AG04449 (cell line): Measurements from ENCODE around the gene TIAL1.
A peak's percentile ranks its signal among the peaks of the same experiment; 100 is the strongest.

Source experiments
- CTCF ChIA-PET: fragments of 350-600 bp; formaldehyde crosslinking; extraction: SDS; loops from one replicate; lab custom pipeline; 2021; ENCODE audit warnings: antibody characterized with exemption; lab: Yijun Ruan, JAX
- POLR2A ChIA-PET: fragments of 400-600, 350-600 bp; formaldehyde crosslinking; extraction: SDS; loops from one replicate; lab custom pipeline; 2020; ENCODE audit warnings: antibody characterized with exemption, inconsistent platforms; lab: Yijun Ruan, JAX
- DNase-seq: peaks from one replicate; pipeline ENCODE4 v3.0.0-alpha.2; 2010; ENCODE audit warnings: low read depth, low spot score
- H3K4me3 ChIP-seq: 2 replicates; pipeline ENCODE4 v1.5.1; 2011; ENCODE audit warnings: low read depth, mild to moderate bottlenecking, control low read depth, low read length
- TF ChIP-seq, protein P1 (sequence below): IDR thresholded peaks from one replicate; pipeline ENCODE4 v1.5.1; 2011; ENCODE audit warnings: mild to moderate bottlenecking, moderate library complexity, low read length, control low read depth, inconsistent platforms; ENCODE audit not compliant: insufficient read depth; ENCODE audit errors: missing control alignments

The TIAL1 gene

DNA sequence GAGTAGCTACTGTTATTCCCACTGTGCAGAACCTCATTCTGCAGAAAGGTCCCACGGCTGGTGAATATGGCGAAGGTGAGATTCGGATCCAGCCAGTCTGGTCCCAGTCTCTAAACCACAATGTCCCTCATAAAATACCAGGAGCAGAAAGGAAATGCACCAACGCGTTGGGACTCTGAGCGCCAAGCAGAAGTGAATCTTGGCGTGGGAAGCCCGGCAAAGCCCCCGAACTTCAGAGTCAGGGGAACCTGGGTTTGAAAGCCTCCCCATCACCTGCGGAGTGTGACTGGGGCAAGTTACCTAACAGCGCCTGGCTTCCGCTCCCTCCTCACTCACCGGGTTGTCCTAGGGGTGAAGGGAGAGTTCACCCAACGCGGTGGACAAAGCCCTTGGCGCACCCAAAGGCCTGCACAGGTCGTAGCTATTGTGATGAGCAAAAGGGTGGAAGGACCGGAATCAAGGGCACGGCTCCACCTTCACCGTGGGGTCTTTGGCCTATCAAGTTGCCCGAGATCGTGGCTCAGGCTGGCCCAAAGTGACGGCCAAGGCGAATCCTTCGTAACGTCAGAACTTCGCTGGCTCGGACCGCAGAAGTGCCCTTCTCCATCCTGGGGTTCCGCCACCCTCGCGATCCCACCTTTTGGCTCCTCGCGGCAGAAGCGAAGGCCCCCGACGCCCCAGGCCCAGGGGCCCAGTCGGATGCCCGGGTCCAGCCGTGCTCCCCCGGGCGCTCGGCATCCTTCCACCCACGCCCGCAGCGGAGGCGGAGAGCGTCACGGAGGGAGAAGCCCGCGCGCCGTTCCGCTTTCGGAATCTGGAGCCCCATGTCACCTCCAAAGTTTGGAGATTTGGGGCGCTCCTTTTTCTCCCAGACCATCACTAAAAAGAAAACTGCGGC, 55.1 kb downstream of the TIAL1 start:
- ChIA-PET CTCF (interaction anchor here (1.6 to 9.3 kb wide), 9 partner anchors 8 to 341 kb away, joined by 3 to 117 read pairs (median 13); partner anchors contain the start of gene GRK5), POLR2A (interaction anchor here (0.6 to 1.9 kb wide), 16 partner anchors 11 to 342 kb away, joined by 3 to 11 read pairs (median 4); partner anchors contain the start of genes BAG3 and TIAL1)
- TF ChIP-seq, protein P1, sequence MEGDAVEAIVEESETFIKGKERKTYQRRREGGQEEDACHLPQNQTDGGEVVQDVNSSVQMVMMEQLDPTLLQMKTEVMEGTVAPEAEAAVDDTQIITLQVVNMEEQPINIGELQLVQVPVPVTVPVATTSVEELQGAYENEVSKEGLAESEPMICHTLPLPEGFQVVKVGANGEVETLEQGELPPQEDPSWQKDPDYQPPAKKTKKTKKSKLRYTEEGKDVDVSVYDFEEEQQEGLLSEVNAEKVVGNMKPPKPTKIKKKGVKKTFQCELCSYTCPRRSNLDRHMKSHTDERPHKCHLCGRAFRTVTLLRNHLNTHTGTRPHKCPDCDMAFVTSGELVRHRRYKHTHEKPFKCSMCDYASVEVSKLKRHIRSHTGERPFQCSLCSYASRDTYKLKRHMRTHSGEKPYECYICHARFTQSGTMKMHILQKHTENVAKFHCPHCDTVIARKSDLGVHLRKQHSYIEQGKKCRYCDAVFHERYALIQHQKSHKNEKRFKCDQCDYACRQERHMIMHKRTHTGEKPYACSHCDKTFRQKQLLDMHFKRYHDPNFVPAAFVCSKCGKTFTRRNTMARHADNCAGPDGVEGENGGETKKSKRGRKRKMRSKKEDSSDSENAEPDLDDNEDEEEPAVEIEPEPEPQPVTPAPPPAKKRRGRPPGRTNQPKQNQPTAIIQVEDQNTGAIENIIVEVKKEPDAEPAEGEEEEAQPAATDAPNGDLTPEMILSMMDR, result no peak
- no peak for DNase-seq
- H3K4me3 ChIP-seq, result peak overlapping the region; percentile 69

DNA sequence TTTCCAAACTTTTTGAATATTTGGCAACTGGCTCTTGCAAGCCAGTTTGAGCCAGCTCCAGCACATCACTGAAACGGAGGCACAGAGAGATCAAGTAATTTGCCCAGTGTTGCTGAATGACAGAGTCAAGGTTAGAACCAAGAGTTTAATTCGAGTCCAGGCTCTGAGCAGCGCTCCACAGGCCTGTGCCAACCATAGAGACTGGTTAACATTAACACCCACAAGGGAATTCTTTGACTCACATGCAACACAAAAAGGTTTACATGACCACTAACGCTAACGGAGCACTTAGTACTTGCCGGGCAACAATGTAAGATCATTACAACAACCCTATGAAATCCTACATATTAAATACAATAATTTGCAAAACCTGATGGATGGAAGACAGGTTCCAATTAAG, 55.7 kb downstream of the TIAL1 start:
- H3K4me3 ChIP-seq, result peak overlapping the region; percentile 69
- CTCF ChIA-PET, result interaction anchor here (0.9 to 9.3 kb wide), 5 partner anchors 11 to 341 kb away, joined by 3 to 117 read pairs (median 12); partner anchors contain the start of gene GRK5
- DNase-seq, result no peak
- TF ChIP-seq, protein P1, result no peak
- POLR2A ChIA-PET, result no interaction called here

DNA sequence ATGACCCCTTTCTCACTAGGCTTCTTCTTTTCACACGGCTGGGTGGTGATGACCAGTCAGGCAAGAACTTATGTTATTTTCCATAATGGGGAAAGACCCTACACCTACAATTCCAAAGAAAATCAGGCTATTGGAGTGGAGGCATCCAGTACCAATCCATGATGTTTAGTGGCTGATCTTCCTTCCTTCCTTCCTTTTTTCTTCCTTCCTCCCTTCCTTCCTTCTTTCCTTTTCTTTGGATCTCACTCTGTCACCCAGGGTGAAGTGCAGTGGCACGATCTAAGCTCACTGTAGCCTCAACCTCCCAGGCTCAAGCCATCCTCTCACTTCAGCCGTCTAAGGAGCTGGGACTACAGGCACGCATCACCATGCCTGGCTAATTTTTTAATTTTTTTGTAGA, 56.7 kb downstream of the TIAL1 start:
- POLR2A ChIA-PET, result no interaction called here
- TF ChIP-seq, protein P1, result no peak
- CTCF ChIA-PET, result interaction anchor here (0.6 to 9.3 kb wide), 5 partner anchors 10 to 340 kb away, joined by 3 to 117 read pairs (median 4); no protein-coding TSS in a partner anchor
- no peak overlapping the region; the same call in 1 of the 2 replicates for H3K4me3 ChIP-seq
- DNase-seq, result no peak

DNA sequence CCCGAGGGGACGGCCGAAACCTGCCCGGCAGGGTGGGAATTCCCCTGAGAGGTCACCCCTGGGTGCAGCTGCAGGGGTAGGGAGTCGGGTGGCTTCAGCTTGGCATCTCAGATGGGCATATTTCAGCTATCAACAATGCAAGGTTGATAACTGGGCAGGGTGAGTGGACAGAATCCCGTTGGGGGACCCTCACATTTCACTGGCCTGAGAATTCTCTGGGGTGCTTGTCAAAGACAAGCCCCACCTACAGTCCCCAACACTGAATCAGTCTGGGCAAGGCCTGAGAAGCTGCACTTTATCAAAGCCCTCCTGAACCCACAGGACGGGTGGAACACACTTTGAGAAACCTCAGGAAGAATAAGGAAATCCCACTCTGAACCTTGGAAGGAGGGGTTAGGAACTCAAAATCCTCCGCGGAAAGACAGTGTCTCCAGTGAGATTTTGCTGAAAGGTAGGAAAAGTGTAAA, 57.4 kb downstream of the TIAL1 start:
- TF ChIP-seq, protein P1, result no peak
- H3K4me3 ChIP-seq, result no peak overlapping the region
- DNase-seq, result no peak
- ChIA-PET POLR2A (no interaction called here), CTCF (interaction anchor here (4.3 to 9.3 kb wide), 2 partner anchors 10 to 339 kb away, joined by 12 to 117 read pairs; no protein-coding TSS in a partner anchor)

DNA sequence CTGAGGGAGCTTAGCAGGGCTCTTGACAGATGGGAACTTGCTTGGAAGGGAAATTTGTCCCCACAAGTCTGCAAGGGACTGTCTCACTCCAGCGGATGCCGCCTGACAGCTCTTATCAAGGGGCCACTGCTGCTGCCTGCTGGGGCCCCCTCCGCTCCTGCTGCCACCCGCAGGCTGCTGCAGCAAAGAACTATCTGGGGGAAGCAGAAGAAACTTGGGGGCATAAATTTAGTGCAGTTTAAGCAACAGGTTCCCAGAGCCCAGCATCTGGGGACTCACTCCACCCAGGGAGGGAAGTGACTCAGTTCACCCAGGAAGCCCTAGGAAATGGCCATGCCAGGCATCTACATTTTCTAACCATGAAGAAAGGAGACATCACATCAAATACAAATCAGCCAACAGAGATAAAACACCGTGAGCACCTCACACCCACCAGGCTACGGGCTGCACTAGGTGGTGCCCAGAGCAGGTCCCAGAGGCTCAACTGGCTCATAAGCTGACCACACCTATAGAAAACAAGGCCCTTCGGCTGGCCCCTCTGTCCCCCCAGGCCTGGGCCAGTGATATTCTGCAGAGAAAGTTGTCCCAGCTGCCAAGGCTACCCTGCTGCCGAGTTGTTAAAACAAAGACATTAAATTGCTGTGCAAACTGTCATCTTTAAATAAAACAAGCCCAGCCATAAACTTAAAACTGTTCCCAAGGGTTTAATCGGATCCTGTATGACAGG, 58.0 kb downstream of the TIAL1 start:
- POLR2A ChIA-PET, result no interaction called here
- CTCF ChIA-PET, result interaction anchor here (0.9 to 9.3 kb wide), 5 partner anchors 9 to 338 kb away, joined by 3 to 117 read pairs (median 5); no protein-coding TSS in a partner anchor

More for the DNA sequence above, 58.0 kb downstream of the TIAL1 start:
- DNase-seq, result no peak
- TF ChIP-seq, protein P1, result no peak
- no peak overlapping the region for H3K4me3 ChIP-seq
